B cell (primary cell): Measurements from ENCODE around the gene UGGT1. TPM values are rescaled to one million over a fixed set of nuclear protein-coding genes. Genes with fewer than 3 reads are reported as not detected.

Source experiments
- ATAC-seq: fragments of 200-7000 bp; cut with Tn5 transposase; one replicate; pipeline ENCODE4 v1.10.0; 2021; ENCODE audit warnings: low read depth, mild to moderate bottlenecking, moderate number of reproducible peaks, moderate library complexity
- CTCF ChIA-PET: fragments of 350-600 bp; sonication (Branson Sonifier 250); formaldehyde crosslinking; loops from one replicate; lab custom pipeline; 2021; ENCODE audit warnings: antibody characterized with exemption, inconsistent platforms; lab: Charles Lee
- POLR2A ChIA-PET: fragments of 350-600 bp; sonication (Branson Sonifier 250); formaldehyde crosslinking; loops from one replicate; lab custom pipeline; 2021; ENCODE audit warnings: antibody characterized with exemption; lab: Charles Lee
- DNase-seq: peaks from one replicate; pipeline ENCODE4 v3.0.0; 2013
- H2AFZ ChIP-seq: 2 replicates; pipeline ENCODE4 v1.6.1; 2012; ENCODE audit warnings: mild to moderate bottlenecking, low read depth, low read length; ENCODE audit not compliant: insufficient read depth, poor library complexity, severe bottlenecking
- H3K27ac ChIP-seq, 2 donors: 1 replicate in 1 of 2; 2 replicates in 1 of 2; pipeline ENCODE4 v1.5.1; 2012 to 2013; ENCODE audit warnings: low read length in 2 of 2, mild to moderate bottlenecking in 2 of 2, moderate library complexity in 1 of 2
- H3K27me3 ChIP-seq, 4 experiments: fragments of 200-600 bp in 1 of 4; sonication (generic) in 1 of 4; replicated peaks in 1 of 4; 1 replicate in 2 of 4; 2 replicates in 2 of 4; pipeline versions ENCODE4 v1.6.1 to v1.7.0; 2013 to 2016; ENCODE audit warnings: low read length in 3 of 4, mild to moderate bottlenecking in 2 of 4, mixed read lengths in 1 of 4, moderate library complexity in 1 of 4; ENCODE audit not compliant: insufficient read depth in 4 of 4, control insufficient read depth in 3 of 4; ENCODE audit errors: control extremely low read depth in 1 of 4
- H3K36me3 ChIP-seq, 2 experiments: replicated peaks in 1 of 2; 1 replicate in 1 of 2; 2 replicates in 1 of 2; pipeline versions ENCODE4 v1.6.1 to v1.7.1; 2013; ENCODE audit warnings: low read length in 1 of 2; ENCODE audit not compliant: insufficient read depth in 2 of 2, control insufficient read depth in 1 of 2; ENCODE audit errors: control extremely low read depth in 1 of 2, extremely low read depth in 1 of 2
- H3K4me1 ChIP-seq, 2 donors: fragments of 200-600 bp in 1 of 2; sonication (generic) in 1 of 2; 1 replicate in 1 of 2; 2 replicates in 1 of 2; pipeline versions ENCODE4 v1.5.1 to v1.6.1; 2013 to 2017; ENCODE audit warnings: low read length in 2 of 2; ENCODE audit not compliant: control insufficient read depth in 2 of 2, insufficient read depth in 2 of 2
- H3K4me2 ChIP-seq: replicated peaks from 2 replicates; pipeline ENCODE3; 2012; ENCODE audit warnings: mild to moderate bottlenecking, low read depth, low read length; ENCODE audit not compliant: poor library complexity, severe bottlenecking
- H3K4me3 ChIP-seq, 5 experiments: fragments of 200-600 bp in 1 of 5; sonication (generic) in 1 of 5; 1 replicate in 3 of 5; 2 replicates in 2 of 5; pipeline versions ENCODE4 v1.5.1 to v1.7.0; 2011 to 2016; ENCODE audit warnings: low read length in 4 of 5, mild to moderate bottlenecking in 4 of 5, low read depth in 2 of 5, control low read depth in 1 of 5, moderate library complexity in 1 of 5; ENCODE audit not compliant: insufficient read depth in 1 of 5; ENCODE audit errors: control extremely low read depth in 1 of 5, extremely low read depth in 1 of 5
- H3K79me2 ChIP-seq: fragments of 200-600 bp; sonication (generic); one replicate; pipeline ENCODE4 v1.6.0; 2016; ENCODE audit warnings: low read length; ENCODE audit not compliant: control insufficient read depth, insufficient read depth
- H3K9ac ChIP-seq: fragments of 200-600 bp; sonication (generic); 2 replicates; pipeline ENCODE4 v1.6.1; 2017; ENCODE audit warnings: mild to moderate bottlenecking, low read length, moderate library complexity
- H3K9me3 ChIP-seq, 3 donors: one replicate each; pipeline versions ENCODE4 v1.6.1 to v1.7.1; 2013; ENCODE audit warnings: low read length in 2 of 3; ENCODE audit not compliant: control insufficient read depth in 2 of 3, insufficient read depth in 1 of 3; ENCODE audit errors: control extremely low read depth in 1 of 3
- H4K20me1 ChIP-seq: 2 replicates; pipeline ENCODE4 v1.6.0; 2012; ENCODE audit warnings: mild to moderate bottlenecking, low read length; ENCODE audit not compliant: insufficient read depth, control insufficient read depth, poor library complexity, severe bottlenecking
- H3K27ac Mint-ChIP-seq: one replicate; pipeline ENCODE4 v1.8.0; 2021; ENCODE audit warnings: mixed read lengths
- H3K27me3 Mint-ChIP-seq: one replicate; pipeline ENCODE4 v1.8.0; 2021; ENCODE audit warnings: mixed read lengths
- H3K4me1 Mint-ChIP-seq: one replicate; pipeline ENCODE4 v1.8.0; 2021; ENCODE audit warnings: mixed read lengths
- H3K4me3 Mint-ChIP-seq: one replicate; pipeline ENCODE4 v1.8.0; 2021; ENCODE audit warnings: mixed read lengths
- H3K9me3 Mint-ChIP-seq: one replicate; pipeline ENCODE4 v1.8.0; 2022; ENCODE audit warnings: mixed read lengths; ENCODE audit not compliant: insufficient read depth
- EZH2 ChIP-seq: IDR thresholded peaks from 2 replicates; pipeline ENCODE4 v1.6.1; 2012; ENCODE audit warnings: borderline replicate concordance, low read depth, mild to moderate bottlenecking, moderate library complexity, low read length; ENCODE audit not compliant: insufficient read depth, poor library complexity, severe bottlenecking
- WGBS: methylation state at CpG from one replicate; pipeline ENCODE4 v1.1.5; 2013; ENCODE audit warnings: missing lambda C conversion rate; ENCODE audit not compliant: insufficient coverage; 5-methylcytosine and 5-hydroxymethylcytosine counted together
- intact Hi-C: fragments of 100-400 bp; cut with micrococcal nuclease; formaldehyde crosslinking; loops from one replicate; pipeline ENCODE4 v1.10.0; 2022
- polyA plus RNA-seq: library from polyadenylated mRNA; depleted of rRNA; stranded (reverse); fragments of >200 nt; gene quantifications from 2 replicates; pipeline ENCODE4 v1.2.3, GENCODE V29; 2012
- total RNA-seq, 2 donors: library from RNA; stranded (reverse); fragments of 120-200 nt in 1 of 2; gene quantifications; 1 replicate in 1 of 2; 2 replicates in 1 of 2; pipeline versions ENCODE4 v1.2.3 to v1.2.4, GENCODE V29; 2013 to 2022
- TF ChIP-seq, protein P1 (sequence below): fragments of 200-600 bp; IDR thresholded peaks from one replicate; pipeline ENCODE4 v1.8.0; 2022; ENCODE audit warnings: antibody characterized with exemption, mild to moderate bottlenecking

UGGT1 gene
- total and polyA plus RNA-seq, 2 donors (not counting 1 experiment from before 2014, with no cell fraction given) = 8.5 to 44.1 TPM

DNA sequence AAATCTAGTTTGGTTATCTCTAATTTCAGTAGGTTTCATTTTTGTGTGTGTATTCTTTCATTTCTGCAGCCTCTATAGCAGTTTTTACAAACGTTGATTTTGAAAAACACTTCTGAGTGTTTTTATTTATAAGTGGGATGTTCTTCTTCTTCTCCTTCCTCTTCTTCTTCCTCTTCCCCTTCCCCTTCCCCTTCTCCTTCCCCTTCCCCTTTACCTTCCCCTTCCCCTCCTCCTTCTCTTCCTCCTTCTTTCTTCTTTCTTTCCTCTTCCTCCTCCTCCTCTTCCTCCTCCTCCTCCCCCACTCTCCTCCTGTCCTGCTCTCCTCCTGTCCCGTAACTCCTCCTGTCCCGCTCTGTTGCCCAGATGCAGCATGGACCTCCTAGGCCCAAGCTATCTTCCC lies 4.2 kb downstream of the UGGT1 start:
- H3K4me2 ChIP-seq = no peak overlapping the region
- H4K20me1 ChIP-seq = peaks cover 41% of the 10 kb centered on the region
- peaks cover 40% of the 10 kb centered on the region for H3K4me1 Mint-ChIP-seq
- no peak overlapping the region for H3K4me3 Mint-ChIP-seq
- intact Hi-C loops = no loop called here
- H3K9ac ChIP-seq = no peak overlapping the region
- H3K9me3 ChIP-seq = no peaks in the 10 kb centered on the region
- H3K27me3 Mint-ChIP-seq = no peaks in the 10 kb centered on the region
- H3K27ac ChIP-seq = no peak overlapping the region
- H3K4me1 ChIP-seq = peaks cover 12 to 18% of the 10 kb centered on the region in 2 donors
- POLR2A ChIA-PET = no interaction called here
- CTCF ChIA-PET = no interaction called here
- H3K9me3 Mint-ChIP-seq = no peaks in the 10 kb centered on the region
- no peaks in the 10 kb centered on the region for H3K27me3 ChIP-seq
- no peak overlapping the region for H3K27ac Mint-ChIP-seq
- H3K79me2 ChIP-seq = peaks cover 86% of the 10 kb centered on the region
- ATAC-seq = no peak
- no peak overlapping the region for H3K4me3 ChIP-seq
- TF ChIP-seq, protein P1, sequence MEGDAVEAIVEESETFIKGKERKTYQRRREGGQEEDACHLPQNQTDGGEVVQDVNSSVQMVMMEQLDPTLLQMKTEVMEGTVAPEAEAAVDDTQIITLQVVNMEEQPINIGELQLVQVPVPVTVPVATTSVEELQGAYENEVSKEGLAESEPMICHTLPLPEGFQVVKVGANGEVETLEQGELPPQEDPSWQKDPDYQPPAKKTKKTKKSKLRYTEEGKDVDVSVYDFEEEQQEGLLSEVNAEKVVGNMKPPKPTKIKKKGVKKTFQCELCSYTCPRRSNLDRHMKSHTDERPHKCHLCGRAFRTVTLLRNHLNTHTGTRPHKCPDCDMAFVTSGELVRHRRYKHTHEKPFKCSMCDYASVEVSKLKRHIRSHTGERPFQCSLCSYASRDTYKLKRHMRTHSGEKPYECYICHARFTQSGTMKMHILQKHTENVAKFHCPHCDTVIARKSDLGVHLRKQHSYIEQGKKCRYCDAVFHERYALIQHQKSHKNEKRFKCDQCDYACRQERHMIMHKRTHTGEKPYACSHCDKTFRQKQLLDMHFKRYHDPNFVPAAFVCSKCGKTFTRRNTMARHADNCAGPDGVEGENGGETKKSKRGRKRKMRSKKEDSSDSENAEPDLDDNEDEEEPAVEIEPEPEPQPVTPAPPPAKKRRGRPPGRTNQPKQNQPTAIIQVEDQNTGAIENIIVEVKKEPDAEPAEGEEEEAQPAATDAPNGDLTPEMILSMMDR = no peak
- TF ChIP-seq EZH2 = no peak
- DNase-seq = no peak
- H3K36me3 ChIP-seq = peaks cover 4 to 28% of the 10 kb centered on the region in 2 experiments
- WGBS = 56% methylated on average over 2 of the region's 3 CpGs
- no peak overlapping the region for H2AFZ ChIP-seq

DNA sequence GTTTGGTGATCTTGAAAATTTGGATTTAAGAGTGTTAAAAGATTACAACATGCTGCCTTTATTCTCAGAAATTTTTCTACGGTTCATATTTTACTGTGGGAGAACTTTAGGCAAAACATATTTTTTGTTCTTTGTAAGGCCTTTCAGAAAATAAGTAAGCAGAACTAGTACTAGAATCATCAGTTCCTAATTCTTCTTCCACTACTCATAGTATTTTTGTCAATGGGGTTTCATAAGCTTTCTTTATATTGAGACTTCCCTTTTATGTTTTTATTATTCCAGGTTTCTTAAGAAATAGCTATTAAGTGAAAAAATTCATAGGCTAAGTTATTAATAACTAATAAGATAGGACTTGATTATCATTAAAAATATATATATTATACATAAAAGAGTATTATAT lies 12.4 kb downstream of the UGGT1 start:
- Histone ChIP-seq H3K9ac (no peak overlapping the region), H3K79me2 (peaks cover 34% of the 10 kb centered on the region), H3K36me3 (peaks cover 6 to 53% of the 10 kb centered on the region in 2 experiments), H4K20me1 (no peaks in the 10 kb centered on the region), H3K4me1 (no peaks in the 10 kb centered on the region), H3K9me3 (no peaks in the 10 kb centered on the region), H3K4me3 (no peak overlapping the region), H3K4me2 (no peak overlapping the region), H2AFZ (no peak overlapping the region), H3K27ac (no peak overlapping the region), H3K27me3 (no peaks in the 10 kb centered on the region)
- no peaks in the 10 kb centered on the region for H3K9me3 Mint-ChIP-seq
- TF ChIP-seq EZH2 = no peak
- TF ChIP-seq, protein P1 = no peak
- ChIA-PET CTCF (no interaction called here), POLR2A (no interaction called here)
- no CpG with 5 or more reads among the region's 1 CpG for WGBS
- DNase-seq (no peak), ATAC-seq (no peak)
- no peak overlapping the region for H3K27ac Mint-ChIP-seq
- intact Hi-C loops = no loop called here
- H3K4me3 Mint-ChIP-seq = no peak overlapping the region
- H3K4me1 Mint-ChIP-seq = peaks cover 10% of the 10 kb centered on the region
- H3K27me3 Mint-ChIP-seq = no peaks in the 10 kb centered on the region
